Smooth muscle cell of the brain vasculature (primary cell): ENCODE measurements around the gene FGF12.
"Not testable (repeated sequence)": the region's sequence is repeated elsewhere in the genome, so short reads cannot be mapped to it uniquely, and the experiment has no call there.

Source experiments
- DNase-seq: peaks from one replicate; pipeline ENCODE4 v3.0.0-alpha.2; 2012; ENCODE audit warnings: low read depth, low spot score

FGF12 gene

DNA sequence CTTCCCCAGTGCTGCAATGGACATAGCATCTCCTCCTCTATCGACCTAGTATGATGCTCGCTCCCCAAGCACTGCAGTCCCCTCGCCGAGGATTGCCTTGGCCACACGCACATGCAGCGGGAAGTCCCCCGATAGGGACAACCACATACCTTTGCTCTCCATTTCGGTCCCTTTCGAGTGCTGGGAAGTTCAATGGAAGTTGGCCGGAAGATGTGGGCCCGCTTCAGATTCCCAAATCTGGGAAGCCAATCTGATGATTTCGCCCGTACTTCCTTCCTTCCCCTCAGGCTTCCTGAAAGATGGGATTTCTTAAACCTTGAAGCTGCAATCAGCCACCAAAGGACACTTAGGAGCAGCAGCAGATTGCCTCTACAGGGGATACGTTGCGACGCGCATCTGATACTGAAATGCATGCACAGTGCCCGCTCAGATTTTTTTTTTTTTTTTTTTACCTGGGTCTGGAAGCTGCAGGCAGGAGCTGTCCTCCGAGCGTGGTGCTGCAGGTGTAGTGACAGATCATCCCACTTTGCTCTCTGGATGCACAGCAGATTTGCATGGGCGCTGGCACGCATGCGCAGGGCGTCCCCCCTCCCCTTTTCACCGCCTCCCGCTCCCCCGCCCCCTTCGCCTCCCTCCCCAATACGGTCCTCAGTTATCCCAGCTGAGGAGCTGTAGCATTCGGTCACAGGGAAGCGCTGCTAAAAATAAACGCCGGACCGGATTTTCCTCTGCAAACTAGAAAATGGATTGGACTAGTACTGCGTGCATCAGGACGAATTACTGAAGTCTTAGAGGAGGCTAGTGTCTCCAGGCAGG, at the start of gene FGF12:
FGF12 (minus strand) TSS at position 510 of the 816 bp plus-strand sequence.
- no peak for DNase-seq

DNA sequence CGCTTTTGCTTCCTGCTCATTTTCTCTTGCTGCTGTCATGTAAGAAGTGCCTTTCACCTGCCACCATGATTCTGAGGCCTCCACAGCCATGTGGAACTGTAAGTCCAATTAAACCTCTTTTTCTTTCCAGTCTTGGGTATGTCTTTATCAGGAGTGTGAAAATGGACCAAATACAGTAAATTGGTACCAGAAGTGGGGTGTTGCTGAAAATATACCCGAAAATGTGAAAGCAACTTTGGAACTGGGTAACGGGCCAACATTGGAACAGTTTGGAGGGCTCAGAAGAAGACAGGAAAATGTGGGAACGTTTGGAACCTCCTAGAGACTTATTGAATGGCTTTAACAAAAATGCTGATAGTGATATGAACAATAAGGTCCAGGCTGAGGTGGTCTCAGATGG, 47.0 kb upstream of the FGF12 start:
- DNase-seq = not testable (repeated sequence)

DNA sequence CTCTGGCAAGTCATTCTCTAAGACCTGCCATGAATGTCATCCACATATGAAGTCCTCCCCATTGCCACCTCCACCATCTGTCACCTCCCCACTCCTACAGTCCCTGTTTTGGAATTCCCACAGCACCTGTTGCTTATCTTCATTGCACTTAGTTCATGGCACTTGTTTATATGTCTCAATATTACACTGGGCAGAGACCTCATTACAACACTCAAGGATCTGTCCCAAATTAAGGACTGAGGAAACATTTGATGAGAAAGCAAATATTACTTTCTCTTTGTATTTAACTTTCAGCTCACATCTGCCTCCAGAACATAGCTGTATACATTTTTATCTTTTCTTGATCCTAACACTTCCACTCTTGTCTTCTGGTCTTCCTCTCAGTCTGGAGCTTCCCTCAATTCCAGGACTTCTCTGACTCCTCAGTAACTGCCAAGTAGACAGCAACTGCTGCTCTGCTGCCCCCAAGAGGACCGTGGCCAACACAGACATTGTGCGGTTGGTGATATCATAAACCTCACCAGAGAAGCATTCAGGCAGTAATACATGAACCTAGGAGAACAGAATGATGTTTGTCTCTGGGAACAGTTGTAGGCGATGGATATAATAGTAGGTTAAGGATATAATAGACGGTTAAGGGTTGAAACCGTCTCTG, 45.0 kb upstream of the FGF12 start:
- DNase-seq = no peak

GRCh38 chr3:192758654-192759053, 31.3 kb upstream of the FGF12 start:
- DNase-seq = no peak

DNA sequence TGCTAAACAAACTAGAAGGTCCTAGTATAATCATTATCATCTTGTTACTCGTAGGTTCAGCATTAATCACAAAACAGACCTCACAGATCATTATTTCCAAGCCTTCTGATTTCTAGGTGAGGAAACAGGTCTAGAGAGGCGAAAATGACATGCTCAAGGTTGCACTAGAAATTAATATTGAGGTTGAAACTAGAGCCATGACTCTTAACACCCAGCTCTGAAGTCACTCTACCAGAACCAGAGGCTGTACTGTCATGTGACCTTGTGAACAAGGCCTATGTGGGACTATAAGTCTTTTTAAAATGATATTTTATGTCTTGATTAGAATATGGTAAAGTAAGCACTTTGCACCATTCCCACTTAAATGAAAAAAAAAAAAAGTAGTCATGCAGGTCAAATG, 23.8 kb upstream of the FGF12 start:
- DNase-seq = no peak

DNA sequence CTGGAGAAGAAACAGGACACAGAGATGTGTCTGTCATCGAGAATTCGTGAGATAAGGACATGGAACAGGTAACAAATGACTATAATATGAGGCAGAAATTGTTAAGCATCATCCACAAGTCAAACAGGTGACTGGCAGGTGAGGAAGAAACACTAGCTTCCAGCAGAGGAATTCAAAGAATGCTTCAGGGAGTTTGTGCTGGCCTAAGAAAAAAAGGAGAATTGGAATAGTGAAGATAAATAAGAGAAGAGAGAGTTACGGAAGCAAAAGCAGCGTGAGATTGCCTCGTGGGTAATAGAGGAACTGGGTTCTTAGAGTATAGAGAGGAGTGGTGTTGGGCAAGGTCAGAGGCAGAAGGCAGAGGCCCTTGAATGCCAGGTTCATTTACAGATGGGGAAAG, 22.9 kb upstream of the FGF12 start:
- no peak for DNase-seq

DNA sequence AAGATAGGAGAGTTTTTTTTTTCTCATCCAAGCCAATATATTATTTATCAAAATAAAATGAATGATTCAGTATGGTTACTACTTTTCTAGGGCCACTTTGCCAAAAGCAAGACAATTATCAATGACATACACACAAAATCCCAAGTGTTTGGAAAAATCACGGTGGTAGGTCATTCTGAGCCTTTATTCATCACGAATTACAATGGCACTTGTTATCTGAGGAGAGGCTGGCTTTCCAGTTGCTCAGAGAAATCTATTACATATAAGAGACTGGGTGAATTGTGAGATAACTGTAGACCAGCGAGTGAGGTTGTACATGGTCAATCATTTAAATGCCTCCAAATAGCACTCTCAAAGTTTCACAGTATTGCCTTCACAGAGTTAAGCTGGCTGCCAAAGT, 20.4 kb upstream of the FGF12 start:
- DNase-seq = no peak

GRCh38 chr3:192747145-192747544, 19.8 kb upstream of the FGF12 start:
- DNase-seq = no peak

DNA sequence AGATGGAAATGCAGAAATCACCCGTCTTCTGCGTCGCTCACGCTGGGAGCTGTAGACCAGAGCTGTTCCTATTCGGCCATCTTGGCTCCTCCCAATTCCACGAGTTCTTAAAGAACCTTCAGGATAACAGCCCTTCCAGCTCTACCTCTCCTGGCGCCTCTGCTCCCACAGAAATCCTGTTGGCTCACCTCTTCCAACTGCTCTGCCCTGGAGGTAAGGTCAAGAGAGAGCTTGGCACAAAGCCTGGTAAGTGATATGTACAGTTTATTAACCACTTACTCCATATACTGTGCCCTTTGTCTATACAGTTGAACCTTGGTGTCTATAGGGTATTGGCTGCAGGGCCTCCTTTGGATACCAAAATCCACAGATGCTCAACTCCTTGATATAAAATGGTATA, 17.8 kb upstream of the FGF12 start:
- DNase-seq = no peak

DNA sequence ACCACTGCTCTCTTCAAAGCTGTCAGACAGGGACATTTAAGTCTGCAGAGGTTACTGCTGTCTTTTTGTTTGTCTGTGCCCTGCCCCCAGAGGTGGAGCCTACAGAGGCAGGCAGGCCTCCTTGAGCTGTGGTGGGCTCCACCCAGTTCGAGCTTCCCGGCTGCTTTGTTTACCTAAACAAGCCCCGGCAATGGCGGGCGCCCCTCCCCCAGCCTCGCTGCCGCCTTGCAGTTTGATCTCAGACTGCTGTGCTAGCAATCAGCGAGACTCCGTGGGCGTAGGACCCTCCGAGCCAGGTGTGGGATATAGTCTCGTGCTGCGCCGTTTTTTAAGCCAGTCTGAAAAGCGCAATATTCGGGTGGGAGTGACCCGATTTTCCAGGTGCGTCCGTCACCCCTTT, 17.3 kb upstream of the FGF12 start:
- DNase-seq = not testable (repeated sequence)

- DNase-seq = no peak
Measured at GRCh38 chr3:192737506-192737905, 10.2 kb upstream of the FGF12 start.

GRCh38 chr3:192731233-192731632, 3.9 kb upstream of the FGF12 start:
- DNase-seq = no peak

- no peak for DNase-seq
Measured at GRCh38 chr3:192726385-192726784, 956 bp downstream of the FGF12 start.

- no peak for DNase-seq
Measured at GRCh38 chr3:192719964-192720363, 7.4 kb downstream of the FGF12 start.

- DNase-seq = no peak
Measured at GRCh38 chr3:192718156-192718555, 9.2 kb downstream of the FGF12 start.

- DNase-seq = no peak
Measured at GRCh38 chr3:192715126-192715525, 12.2 kb downstream of the FGF12 start.

GRCh38 chr3:192711126-192711525, 16.2 kb downstream of the FGF12 start:
- DNase-seq = not testable (repeated sequence)

GRCh38 chr3:192710366-192710765, 17.0 kb downstream of the FGF12 start:
- DNase-seq = no peak

DNA sequence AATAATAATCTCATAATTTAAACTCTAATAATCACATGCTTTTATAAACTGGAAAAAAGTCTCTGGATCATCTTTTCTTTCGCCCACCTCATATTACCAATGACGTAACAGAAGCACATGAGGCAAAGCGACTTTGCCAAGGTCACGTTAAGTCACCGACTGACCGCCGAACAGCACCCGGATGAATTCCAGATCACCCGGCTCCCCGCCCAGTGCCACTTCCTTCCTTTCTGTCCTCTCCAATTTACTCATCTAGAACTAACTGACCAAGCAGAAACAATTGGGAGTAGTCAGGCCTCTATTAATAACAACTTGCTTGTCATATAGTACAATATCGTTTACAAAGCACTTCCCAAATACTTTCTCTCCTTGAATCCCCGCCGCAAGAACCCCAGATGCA, 21.1 kb downstream of the FGF12 start:
- no peak for DNase-seq

GRCh38 chr3:192700885-192701284, 26.5 kb downstream of the FGF12 start:
- DNase-seq = no peak

GRCh38 chr3:192696943-192697587, 30.3 kb downstream of the FGF12 start:
- no peak for DNase-seq

GRCh38 chr3:192687488-192688152, 39.7 kb downstream of the FGF12 start:
- DNase-seq = no peak
